HG03565 (cell line): ENCODE data around the gene RBFOX2.
"Not testable (repeated sequence)": the region's sequence is repeated elsewhere in the genome, so short reads cannot be mapped to it uniquely, and the experiment has no call there.

ENCODE experiments used
- ATAC-seq: cut with Tn5 transposase; IDR thresholded peaks from one replicate; pipeline ENCODE4 v1.9.1; 2021; ENCODE audit warnings: mild to moderate bottlenecking, moderate library complexity; ENCODE audit not compliant: unreplicated experiment

RBFOX2 gene, protein sequence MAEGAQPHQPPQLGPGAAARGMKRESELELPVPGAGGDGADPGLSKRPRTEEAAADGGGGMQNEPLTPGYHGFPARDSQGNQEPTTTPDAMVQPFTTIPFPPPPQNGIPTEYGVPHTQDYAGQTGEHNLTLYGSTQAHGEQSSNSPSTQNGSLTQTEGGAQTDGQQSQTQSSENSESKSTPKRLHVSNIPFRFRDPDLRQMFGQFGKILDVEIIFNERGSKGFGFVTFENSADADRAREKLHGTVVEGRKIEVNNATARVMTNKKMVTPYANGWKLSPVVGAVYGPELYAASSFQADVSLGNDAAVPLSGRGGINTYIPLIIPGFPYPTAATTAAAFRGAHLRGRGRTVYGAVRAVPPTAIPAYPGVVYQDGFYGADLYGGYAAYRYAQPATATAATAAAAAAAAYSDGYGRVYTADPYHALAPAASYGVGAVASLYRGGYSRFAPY

GRCh38 chr22:36028646-36029405 is at the start of gene RBFOX2:
RBFOX2 (minus strand) TSS chr22:36028824; CDS start chr22:36028425, 399 bp downstream.
- ATAC-seq: no peak

- ATAC-seq: no peak
Observed at GRCh38 chr22:36077271-36077670, 48.6 kb upstream of the RBFOX2 start.

GRCh38 chr22:36075724-36076123 is 47.1 kb upstream of the RBFOX2 start:
- ATAC-seq: no peak

DNA sequence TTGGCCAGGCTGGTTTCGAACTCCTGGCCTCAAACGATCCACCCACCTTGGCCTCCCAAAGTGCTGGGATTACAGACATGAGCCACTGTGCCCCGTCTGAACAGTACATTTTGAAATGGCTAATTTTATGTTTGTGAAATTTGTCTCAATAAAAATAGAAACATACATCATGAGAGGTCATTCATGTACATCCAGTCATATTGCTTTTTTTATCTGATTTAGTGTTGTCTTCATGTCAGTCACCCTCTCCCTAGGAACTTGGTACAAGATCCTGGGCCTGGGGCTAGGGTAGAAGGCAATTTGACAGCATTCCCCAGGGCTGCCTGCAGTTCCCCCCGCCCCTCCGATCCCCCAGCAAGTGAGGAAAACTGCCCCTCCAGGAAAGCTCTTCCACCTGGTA is 46.6 kb upstream of the RBFOX2 start:
- no peak for ATAC-seq

- ATAC-seq: no peak
Observed at GRCh38 chr22:36073476-36073875, 44.9 kb upstream of the RBFOX2 start.

GRCh38 chr22:36070645-36071044 is 42.0 kb upstream of the RBFOX2 start:
- ATAC-seq: not testable (repeated sequence)

- no peak for ATAC-seq
Observed at GRCh38 chr22:36069368-36069767, 40.7 kb upstream of the RBFOX2 start.

- ATAC-seq: no peak
Observed at GRCh38 chr22:36068776-36069344, 40.2 kb upstream of the RBFOX2 start.

DNA sequence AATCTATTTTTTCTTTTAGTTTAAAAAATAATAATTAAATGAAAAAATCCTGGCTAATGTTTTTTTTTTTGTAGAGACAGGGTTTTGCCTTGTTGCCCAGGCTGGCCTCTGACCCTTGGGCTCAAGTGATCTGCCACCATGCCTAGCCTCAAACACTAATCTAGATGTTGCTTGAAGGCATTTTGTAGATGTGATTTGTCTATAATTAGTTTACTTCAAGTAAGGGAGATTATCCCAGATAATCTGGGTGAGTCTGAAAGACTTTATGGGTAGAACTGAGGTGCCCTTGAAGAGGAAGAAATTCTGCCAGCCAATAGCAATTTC is 38.6 kb upstream of the RBFOX2 start:
- no peak for ATAC-seq

DNA sequence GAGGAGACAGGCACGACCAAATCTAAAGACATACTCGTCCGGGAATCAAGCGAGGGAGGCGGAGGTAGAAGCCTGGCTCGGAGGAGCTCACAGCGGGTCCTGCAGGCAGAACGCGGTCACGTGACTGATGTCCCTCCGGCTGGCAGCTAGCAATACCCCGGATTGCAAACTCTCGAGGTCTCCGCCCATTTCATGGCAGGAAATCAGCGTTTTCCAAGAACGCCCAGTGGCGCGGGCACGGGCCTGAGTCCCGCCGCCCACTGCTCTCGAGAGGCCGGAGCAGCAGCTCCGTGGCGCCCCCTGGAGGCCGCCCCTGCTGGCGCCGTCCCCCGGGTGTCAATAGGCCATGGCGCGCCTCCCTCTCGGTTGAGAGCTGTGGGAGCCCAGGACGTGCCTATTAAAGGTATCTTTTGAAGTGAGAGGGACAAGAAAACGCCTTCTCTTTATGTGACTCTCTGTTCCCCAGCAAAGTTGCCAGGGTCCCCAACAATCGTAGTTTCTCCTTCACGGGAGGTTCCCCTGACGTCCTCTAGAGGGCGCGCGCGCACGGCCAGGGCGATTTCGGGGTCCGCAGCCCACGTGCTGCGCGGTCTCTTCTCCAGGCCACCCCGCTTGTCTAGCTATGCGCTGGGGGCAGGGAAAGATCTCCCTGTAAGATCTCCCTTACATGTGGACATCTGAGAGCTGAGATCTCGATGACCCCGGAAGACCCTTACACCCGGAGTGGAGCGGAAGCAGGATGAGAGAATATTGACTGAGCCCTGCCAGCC is 37.3 kb upstream of the RBFOX2 start:
- no peak for ATAC-seq

GRCh38 chr22:36065462-36065774 is 36.8 kb upstream of the RBFOX2 start:
- ATAC-seq: no peak

DNA sequence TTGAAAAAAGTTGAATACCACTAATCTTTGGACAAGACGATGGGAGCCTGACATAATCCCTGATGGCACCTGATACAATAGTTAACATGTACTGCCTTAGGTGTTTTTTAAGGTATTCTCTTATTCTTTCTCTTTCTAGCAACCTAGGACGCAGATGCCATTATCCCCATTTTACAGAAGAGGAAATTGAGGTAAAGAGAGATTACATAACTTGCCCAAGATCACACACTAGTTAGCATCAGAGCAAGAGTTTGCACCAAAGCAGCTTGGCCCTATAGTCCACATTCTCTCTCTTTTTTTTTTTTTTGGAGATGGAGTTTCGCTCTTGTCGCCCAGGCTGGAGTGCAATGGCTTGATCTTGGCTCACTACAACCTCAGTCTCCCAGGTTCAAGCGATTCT is 35.7 kb upstream of the RBFOX2 start:
- no peak for ATAC-seq

DNA sequence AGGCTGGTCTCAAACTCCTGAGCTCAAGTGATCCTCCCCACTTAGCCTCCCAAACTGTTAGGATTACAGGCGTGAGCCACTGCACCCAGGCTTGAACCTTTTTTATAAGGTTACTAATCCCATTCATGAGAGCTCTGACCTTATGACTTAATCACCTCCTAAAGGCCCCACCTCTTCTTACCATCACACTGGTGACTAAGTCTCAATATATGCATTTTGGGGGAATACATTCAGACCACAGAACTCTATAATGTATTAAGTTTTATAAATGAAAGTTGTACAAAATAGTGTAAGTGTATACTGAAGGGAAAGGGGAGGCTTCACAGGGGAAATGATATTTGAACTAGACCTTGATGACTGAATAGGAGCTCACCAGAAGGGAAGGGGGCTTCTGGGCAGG is 28.4 kb upstream of the RBFOX2 start:
- no peak for ATAC-seq

GRCh38 chr22:36055376-36056295 is 27.0 kb upstream of the RBFOX2 start:
- no peak for ATAC-seq

GRCh38 chr22:36054446-36054845 is 25.8 kb upstream of the RBFOX2 start:
- ATAC-seq: not testable (repeated sequence)

- ATAC-seq: no peak
Observed at GRCh38 chr22:36053242-36054147, 24.9 kb upstream of the RBFOX2 start.

DNA sequence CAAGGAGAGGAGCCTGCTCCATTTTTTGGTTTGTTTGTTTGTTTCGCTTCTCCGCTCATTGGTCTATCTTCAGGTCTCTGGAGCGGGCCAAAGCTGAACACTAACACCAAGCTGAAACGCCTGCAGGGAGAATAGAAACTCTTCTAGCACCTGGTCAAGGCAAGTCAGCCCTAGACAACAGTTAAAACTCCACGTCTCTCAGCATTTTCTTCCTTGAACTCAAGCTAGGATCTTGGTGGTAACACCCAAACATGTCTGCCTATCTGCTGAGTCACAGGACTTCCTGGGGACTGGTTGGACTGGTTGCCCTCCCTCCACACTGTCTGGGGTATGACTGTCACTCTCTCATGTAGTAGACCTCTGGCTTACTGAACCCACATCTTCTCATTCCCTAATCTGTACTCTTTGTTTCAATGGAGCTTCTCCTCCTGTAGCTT is 23.9 kb upstream of the RBFOX2 start:
- no peak for ATAC-seq

DNA sequence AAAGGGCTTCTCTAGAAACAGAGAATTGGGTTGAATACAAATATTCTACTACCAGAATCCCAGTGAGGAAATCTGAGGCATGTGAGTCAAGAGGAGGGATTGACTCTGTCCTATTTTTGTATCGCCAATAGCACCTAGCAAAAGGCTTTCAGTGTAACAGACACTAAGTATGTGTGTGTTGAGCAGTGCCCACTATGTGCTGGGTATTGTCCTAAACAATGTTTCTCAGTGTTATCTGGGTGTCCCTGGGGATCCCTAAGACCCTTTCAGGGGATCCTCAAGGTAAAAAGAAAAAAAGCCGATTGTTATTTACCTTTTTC is 21.0 kb upstream of the RBFOX2 start:
- no peak for ATAC-seq

DNA sequence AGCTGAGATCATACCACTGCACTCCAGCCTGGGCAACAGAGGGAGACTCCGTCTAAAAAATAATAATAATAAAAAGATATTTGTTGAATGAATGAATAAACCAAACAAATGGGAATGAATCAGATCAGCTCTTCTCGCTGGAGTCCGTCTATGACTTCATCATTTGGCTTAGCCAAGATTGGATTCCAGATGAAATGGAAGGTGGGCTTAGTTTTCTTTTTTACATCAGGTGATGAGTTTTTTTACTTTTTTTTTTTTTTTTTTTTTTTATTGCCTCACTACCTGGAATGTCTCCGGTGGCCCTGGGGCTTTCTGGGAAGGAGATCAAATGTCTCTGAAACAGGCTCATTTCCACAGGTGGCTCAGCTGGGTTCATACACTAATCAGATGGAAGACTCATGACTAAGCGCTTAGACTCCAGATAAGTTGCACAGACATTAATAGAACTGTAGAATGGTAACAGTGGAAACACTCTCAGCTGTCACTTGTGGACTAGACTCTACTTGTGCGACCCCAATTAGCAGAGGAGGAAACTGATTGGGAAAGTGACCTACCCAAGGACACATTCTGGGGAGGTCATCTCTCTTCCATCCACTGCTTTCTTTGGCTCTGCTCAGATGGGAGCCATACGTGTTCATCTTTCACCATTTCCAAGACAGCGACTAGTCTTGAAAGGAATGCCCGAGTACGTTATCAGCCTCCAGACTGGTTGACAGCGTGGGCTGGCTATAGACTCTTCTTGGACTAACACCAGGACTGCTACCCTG is 20.5 kb upstream of the RBFOX2 start:
- ATAC-seq: no peak
